ENCODE data around the gene RAB28. TPM values are rescaled to one million over a fixed set of nuclear protein-coding genes. Genes with fewer than 3 reads are reported as not detected.

The RAB28 gene
- total RNA-seq, 1 donor from 2014 or later = 11.9 TPM

- no peak overlapping the region for H3K27ac Mint-ChIP-seq (ENCODE audit: unreplicated experiment)
- H3K9me3 Mint-ChIP-seq (ENCODE audit: unreplicated experiment) = no peaks in the 10 kb centered on the region
- H3K4me1 ChIP-seq (ENCODE audit: insufficient read depth, low read length) = no peaks in the 10 kb centered on the region
- H3K36me3 ChIP-seq (ENCODE audit: insufficient read depth, low read length) = no peaks in the 10 kb centered on the region
- no peaks in the 10 kb centered on the region for H3K9me3 ChIP-seq (ENCODE audit: insufficient read depth, low read depth, low read length)
- H3K36me3 Mint-ChIP-seq (ENCODE audit: low read depth, unreplicated experiment) = no peaks in the 10 kb centered on the region
- H3K4me1 Mint-ChIP-seq (ENCODE audit: low read depth, unreplicated experiment) = peaks cover 2% of the 10 kb centered on the region
- no peak overlapping the region for H3K27ac ChIP-seq (ENCODE audit: low read depth, low read length)
- H3K4me3 Mint-ChIP-seq (ENCODE audit: unreplicated experiment) = no peak overlapping the region
- H4K20me1 ChIP-seq (ENCODE audit: insufficient read depth, low read length) = no peaks in the 10 kb centered on the region
- DNase-seq (ENCODE audit: low read depth) (no peak), FAIRE-seq (no peak)
- no peaks in the 10 kb centered on the region for H3K27me3 Mint-ChIP-seq (ENCODE audit: low read depth, unreplicated experiment)
- no peak for TF ChIP-seq CTCF (IDR thresholded peaks at IDR 0.05; ENCODE audit: insufficient read depth, low read depth, low read length)
- TF ChIP-seq EZH2 (IDR thresholded peaks at IDR 0.05; ENCODE audit: insufficient read depth, low read length) = no peak
- no peaks in the 10 kb centered on the region for H3K79me2 ChIP-seq (ENCODE audit: insufficient read depth, low read length)
- no peak overlapping the region for H3K4me2 ChIP-seq (ENCODE audit: low read length)
- H3K9ac ChIP-seq (ENCODE audit: low read length) = no peak overlapping the region
- no peak overlapping the region for H3K4me3 ChIP-seq (ENCODE audit: insufficient read depth, low read depth, low read length)
- no peak overlapping the region for H2AFZ ChIP-seq (ENCODE audit: low read depth, low read length)
- peaks cover 33% of the 10 kb centered on the region for H3K27me3 ChIP-seq (ENCODE audit: insufficient read depth, low read length)
Observed at GRCh38 chr4:13515268-13515667, 31.1 kb upstream of the RAB28 start.

- no peaks in the 10 kb centered on the region for H3K27me3 Mint-ChIP-seq (ENCODE audit: low read depth, unreplicated experiment)
- H3K9me3 Mint-ChIP-seq (ENCODE audit: unreplicated experiment) = no peaks in the 10 kb centered on the region
- Histone ChIP-seq H4K20me1 (ENCODE audit: insufficient read depth, low read length) (no peaks in the 10 kb centered on the region), H3K4me3 (ENCODE audit: insufficient read depth, low read depth, low read length) (no peak overlapping the region), H3K9ac (ENCODE audit: low read length) (no peak overlapping the region), H3K36me3 (ENCODE audit: insufficient read depth, low read length) (no peaks in the 10 kb centered on the region), H2AFZ (ENCODE audit: low read depth, low read length) (no peak overlapping the region), H3K27ac (ENCODE audit: low read depth, low read length) (no peak overlapping the region), H3K4me2 (ENCODE audit: low read length) (no peak overlapping the region), H3K27me3 (ENCODE audit: insufficient read depth, low read length) (peaks cover 29% of the 10 kb centered on the region), H3K79me2 (ENCODE audit: insufficient read depth, low read length) (no peaks in the 10 kb centered on the region), H3K4me1 (ENCODE audit: insufficient read depth, low read length) (no peaks in the 10 kb centered on the region), H3K9me3 (ENCODE audit: insufficient read depth, low read depth, low read length) (no peaks in the 10 kb centered on the region)
- no peak for FAIRE-seq
- peaks cover 2% of the 10 kb centered on the region for H3K4me1 Mint-ChIP-seq (ENCODE audit: low read depth, unreplicated experiment)
- DNase-seq (ENCODE audit: low read depth) = no peak
- H3K27ac Mint-ChIP-seq (ENCODE audit: unreplicated experiment) = no peak overlapping the region
- H3K36me3 Mint-ChIP-seq (ENCODE audit: low read depth, unreplicated experiment) = no peaks in the 10 kb centered on the region
- TF ChIP-seq EZH2 (IDR thresholded peaks at IDR 0.05; ENCODE audit: insufficient read depth, low read length) (no peak), CTCF (IDR thresholded peaks at IDR 0.05; ENCODE audit: insufficient read depth, low read depth, low read length) (no peak)
- no peak overlapping the region for H3K4me3 Mint-ChIP-seq (ENCODE audit: unreplicated experiment)
Observed at GRCh38 chr4:13514722-13515121, 30.6 kb upstream of the RAB28 start.

GRCh38 chr4:13511101-13511500, 27.0 kb upstream of the RAB28 start:
- Histone ChIP-seq H4K20me1 (ENCODE audit: insufficient read depth, low read length) (no peaks in the 10 kb centered on the region), H3K9me3 (ENCODE audit: insufficient read depth, low read depth, low read length) (no peaks in the 10 kb centered on the region), H3K4me3 (ENCODE audit: insufficient read depth, low read depth, low read length) (no peak overlapping the region), H3K27ac (ENCODE audit: low read depth, low read length) (no peak overlapping the region), H3K27me3 (ENCODE audit: insufficient read depth, low read length) (peaks cover 18% of the 10 kb centered on the region), H3K79me2 (ENCODE audit: insufficient read depth, low read length) (no peaks in the 10 kb centered on the region), H3K9ac (ENCODE audit: low read length) (no peak overlapping the region), H3K36me3 (ENCODE audit: insufficient read depth, low read length) (no peaks in the 10 kb centered on the region), H3K4me1 (ENCODE audit: insufficient read depth, low read length) (no peaks in the 10 kb centered on the region), H3K4me2 (ENCODE audit: low read length) (no peak overlapping the region), H2AFZ (ENCODE audit: low read depth, low read length) (no peak overlapping the region)
- DNase-seq (ENCODE audit: low read depth) (no peak), FAIRE-seq (no peak)
- Mint-ChIP-seq H3K27ac (ENCODE audit: unreplicated experiment) (no peak overlapping the region), H3K36me3 (ENCODE audit: low read depth, unreplicated experiment) (no peaks in the 10 kb centered on the region), H3K4me3 (ENCODE audit: unreplicated experiment) (no peak overlapping the region), H3K9me3 (ENCODE audit: unreplicated experiment) (no peaks in the 10 kb centered on the region), H3K27me3 (ENCODE audit: low read depth, unreplicated experiment) (no peaks in the 10 kb centered on the region), H3K4me1 (ENCODE audit: low read depth, unreplicated experiment) (peaks cover 2% of the 10 kb centered on the region)
- TF ChIP-seq CTCF (IDR thresholded peaks at IDR 0.05; ENCODE audit: insufficient read depth, low read depth, low read length) = no peak
- TF ChIP-seq EZH2 (IDR thresholded peaks at IDR 0.05; ENCODE audit: insufficient read depth, low read length) = no peak
